Bronchial epithelial cell (primary cell): Measurements from ENCODE around the gene THRB. TPM values are rescaled to one million over a fixed set of nuclear protein-coding genes. Genes with fewer than 3 reads are reported as not detected.

ENCODE experiments used
- DNase-seq: peaks from one replicate; pipeline ENCODE4 v3.0.0-alpha.2; 2010; ENCODE audit warnings: low read depth
- FAIRE-seq: peaks from 2 replicates; lab custom pipeline; 2011; peaks lifted over from hg19 to GRCh38; lab: Jason Lieb, UNC
- H3K27me3 ChIP-seq: 2 replicates; pipeline ENCODE4 v1.5.1; 2011; ENCODE audit warnings: low read length; ENCODE audit not compliant: control insufficient read depth, insufficient read depth
- H3K36me3 ChIP-seq: 2 replicates; pipeline ENCODE4 v1.5.1; 2011; ENCODE audit warnings: low read length; ENCODE audit not compliant: control insufficient read depth, insufficient read depth
- H3K4me3 ChIP-seq: 2 replicates; pipeline ENCODE4 v1.5.1; 2011; ENCODE audit warnings: mild to moderate bottlenecking, low read depth, low read length, control low read depth
- total RNA-seq: library from RNA; depleted of rRNA; stranded (reverse); fragments of >200 nt; gene quantifications from 2 replicates; pipeline ENCODE4 v1.2.1, GENCODE V29; 2014
- TF ChIP-seq, protein P1 (sequence below): IDR thresholded peaks from 2 replicates; pipeline ENCODE4 v1.5.1; 2011; ENCODE audit warnings: mild to moderate bottlenecking, moderate library complexity, low read length, control low read depth, inconsistent platforms; ENCODE audit not compliant: insufficient read depth, severe bottlenecking

The THRB gene
- total RNA-seq, 1 donor from 2014 or later: 7.6 TPM

DNA sequence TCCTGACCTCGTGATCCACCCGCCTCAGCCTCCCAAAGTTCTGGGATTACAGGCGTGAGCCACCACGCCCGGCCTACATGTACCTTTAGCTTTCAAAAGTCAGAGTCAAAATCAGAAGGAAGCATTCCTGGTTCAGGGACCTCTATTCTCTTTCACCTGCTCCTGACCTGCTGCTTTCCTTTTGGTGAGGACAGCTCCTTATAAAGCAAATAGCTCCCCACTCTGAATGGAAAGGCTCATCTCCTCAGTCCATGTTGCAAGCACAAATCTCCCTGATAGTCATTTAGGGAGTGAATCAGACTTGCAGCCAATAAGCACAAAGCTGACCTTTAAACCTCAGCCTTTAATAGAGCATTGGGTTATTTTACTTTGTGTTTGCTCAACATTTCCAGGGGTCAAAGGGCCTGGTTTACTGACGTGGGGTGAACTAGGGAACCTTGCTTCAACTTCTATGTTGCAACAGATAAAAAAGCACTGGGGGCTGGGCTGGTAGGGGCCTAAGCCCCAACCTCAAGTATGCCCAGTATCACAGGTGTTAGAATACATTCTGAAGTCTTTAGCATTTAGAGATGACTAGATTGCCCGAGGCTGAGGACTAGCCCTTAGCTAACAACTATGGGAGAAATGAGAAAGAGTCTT, 43.1 kb downstream of the THRB start:
- Histone ChIP-seq H3K27me3 (no peaks in the 10 kb centered on the region), H3K36me3 (no peaks in the 10 kb centered on the region), H3K4me3 (no peak overlapping the region)
- peak; percentile 6 for DNase-seq
- no peak for FAIRE-seq
- TF ChIP-seq, protein P1, sequence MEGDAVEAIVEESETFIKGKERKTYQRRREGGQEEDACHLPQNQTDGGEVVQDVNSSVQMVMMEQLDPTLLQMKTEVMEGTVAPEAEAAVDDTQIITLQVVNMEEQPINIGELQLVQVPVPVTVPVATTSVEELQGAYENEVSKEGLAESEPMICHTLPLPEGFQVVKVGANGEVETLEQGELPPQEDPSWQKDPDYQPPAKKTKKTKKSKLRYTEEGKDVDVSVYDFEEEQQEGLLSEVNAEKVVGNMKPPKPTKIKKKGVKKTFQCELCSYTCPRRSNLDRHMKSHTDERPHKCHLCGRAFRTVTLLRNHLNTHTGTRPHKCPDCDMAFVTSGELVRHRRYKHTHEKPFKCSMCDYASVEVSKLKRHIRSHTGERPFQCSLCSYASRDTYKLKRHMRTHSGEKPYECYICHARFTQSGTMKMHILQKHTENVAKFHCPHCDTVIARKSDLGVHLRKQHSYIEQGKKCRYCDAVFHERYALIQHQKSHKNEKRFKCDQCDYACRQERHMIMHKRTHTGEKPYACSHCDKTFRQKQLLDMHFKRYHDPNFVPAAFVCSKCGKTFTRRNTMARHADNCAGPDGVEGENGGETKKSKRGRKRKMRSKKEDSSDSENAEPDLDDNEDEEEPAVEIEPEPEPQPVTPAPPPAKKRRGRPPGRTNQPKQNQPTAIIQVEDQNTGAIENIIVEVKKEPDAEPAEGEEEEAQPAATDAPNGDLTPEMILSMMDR: no peak

DNA sequence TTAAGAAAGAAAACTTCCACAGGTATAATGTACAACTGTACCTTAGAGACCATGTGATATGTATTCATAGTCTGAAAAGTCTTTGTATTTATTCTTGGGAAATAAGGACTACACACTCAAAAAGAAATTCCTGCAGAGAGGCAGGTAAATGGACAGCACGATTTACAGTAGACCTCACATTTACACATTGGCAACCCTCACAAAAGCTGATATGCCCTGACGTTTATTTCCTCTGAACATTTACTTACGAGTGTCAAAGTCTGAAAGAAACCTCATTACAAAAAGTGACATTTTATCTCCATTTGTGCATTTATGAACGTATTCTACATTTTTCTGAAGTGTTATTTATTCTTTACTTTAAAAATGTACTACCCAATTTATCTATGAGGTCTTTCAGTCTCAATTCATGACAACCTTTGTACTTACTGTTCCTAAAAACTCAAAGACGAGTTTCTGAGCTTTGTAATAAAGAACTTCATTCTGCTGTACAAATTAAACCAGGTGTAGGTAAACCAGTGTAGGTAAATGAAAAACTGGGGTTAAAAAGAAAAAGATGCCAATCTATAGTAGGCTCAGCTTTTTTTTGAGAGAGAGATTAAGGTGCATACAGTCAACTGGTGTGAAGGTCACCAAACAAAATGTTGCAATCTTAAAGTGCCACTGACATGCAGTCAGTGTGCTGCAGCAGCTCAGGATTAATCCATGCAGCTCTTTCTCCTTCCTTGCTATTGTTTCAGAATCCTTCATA, 44.3 kb downstream of the THRB start:
- Histone ChIP-seq H3K4me3 (no peak overlapping the region), H3K36me3 (no peaks in the 10 kb centered on the region), H3K27me3 (no peaks in the 10 kb centered on the region)
- FAIRE-seq (no peak), DNase-seq (peak; percentile 4)
- TF ChIP-seq, protein P1: no peak

DNA sequence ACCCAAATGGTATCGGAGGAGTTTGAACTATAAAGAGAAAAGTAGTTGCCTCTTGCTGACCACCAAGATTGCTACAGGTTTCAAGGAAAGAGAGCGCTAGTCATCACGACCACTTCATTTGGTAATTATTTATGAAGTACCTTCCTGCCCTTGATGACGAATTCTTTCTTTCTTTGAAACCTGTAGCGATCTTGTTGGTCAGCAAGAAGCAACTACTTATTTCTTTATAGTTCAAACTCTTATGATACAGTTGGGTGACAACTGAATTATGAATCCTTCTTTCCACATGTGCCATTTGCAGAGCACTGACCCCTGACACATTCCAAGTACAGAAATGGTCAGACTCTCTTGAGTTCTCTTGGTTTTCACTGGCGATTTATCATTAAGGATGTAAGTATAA, 46.8 kb downstream of the THRB start:
- DNase-seq (no peak), FAIRE-seq (no peak)
- no peaks in the 10 kb centered on the region for H3K36me3 ChIP-seq
- H3K27me3 ChIP-seq: no peaks in the 10 kb centered on the region
- TF ChIP-seq, protein P1: no peak
- H3K4me3 ChIP-seq: no peak overlapping the region

DNA sequence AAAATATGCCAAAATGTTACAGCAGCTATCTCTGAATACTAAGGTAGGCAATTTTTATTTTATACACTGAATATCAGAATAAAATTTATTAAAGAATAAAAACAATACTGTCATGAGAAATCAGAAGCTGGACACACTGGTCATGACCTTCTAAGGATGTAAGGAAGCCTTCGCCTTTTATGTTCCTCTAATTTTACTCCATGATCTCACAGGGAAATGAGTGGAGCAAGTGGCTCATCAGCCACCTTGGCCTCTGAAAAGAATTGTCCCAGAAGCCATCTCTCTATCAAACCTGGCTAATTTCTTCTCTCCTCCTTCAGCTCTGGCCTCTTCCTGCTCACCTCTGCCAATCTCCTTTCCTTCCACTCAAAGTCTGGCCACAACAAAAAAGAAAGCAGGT, 48.6 kb downstream of the THRB start:
- no peak for DNase-seq
- no peak overlapping the region for H3K4me3 ChIP-seq
- FAIRE-seq: no peak
- TF ChIP-seq, protein P1: no peak
- no peaks in the 10 kb centered on the region for H3K36me3 ChIP-seq
- no peaks in the 10 kb centered on the region for H3K27me3 ChIP-seq

DNA sequence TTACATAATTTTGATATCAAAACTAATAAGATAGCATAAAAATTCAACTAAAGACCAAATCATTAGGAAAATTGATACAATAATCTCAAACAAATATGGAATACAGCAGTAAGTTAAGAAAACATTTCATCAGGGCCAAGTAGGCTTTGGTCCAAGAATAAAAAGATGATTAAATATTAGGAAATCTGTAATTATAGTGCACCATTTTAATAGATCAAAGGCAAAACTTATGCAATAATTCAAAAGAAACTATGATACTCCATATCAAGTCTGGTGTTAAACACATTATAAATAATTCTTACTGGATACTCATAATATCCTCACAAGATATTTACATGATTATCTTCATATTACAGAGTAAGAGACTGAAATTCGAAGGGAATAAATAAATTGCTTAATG, 51.2 kb downstream of the THRB start:
- Histone ChIP-seq H3K4me3 (no peak overlapping the region), H3K36me3 (no peaks in the 10 kb centered on the region), H3K27me3 (no peaks in the 10 kb centered on the region)
- no peak for DNase-seq
- no peak for FAIRE-seq
- TF ChIP-seq, protein P1: no peak
